HG03097 (cell line): ENCODE results near the gene ME2.
A peak's percentile ranks its signal among the peaks of the same experiment; 100 is the strongest.
"Not testable (repeated sequence)": the region's sequence is repeated elsewhere in the genome, so short reads cannot be mapped to it uniquely, and the experiment has no call there.

Experiments used
- ATAC-seq: cut with Tn5 transposase; IDR thresholded peaks from one replicate; pipeline ENCODE4 v1.9.1; 2021; ENCODE audit not compliant: unreplicated experiment, low FRiP score

ME2 gene

DNA sequence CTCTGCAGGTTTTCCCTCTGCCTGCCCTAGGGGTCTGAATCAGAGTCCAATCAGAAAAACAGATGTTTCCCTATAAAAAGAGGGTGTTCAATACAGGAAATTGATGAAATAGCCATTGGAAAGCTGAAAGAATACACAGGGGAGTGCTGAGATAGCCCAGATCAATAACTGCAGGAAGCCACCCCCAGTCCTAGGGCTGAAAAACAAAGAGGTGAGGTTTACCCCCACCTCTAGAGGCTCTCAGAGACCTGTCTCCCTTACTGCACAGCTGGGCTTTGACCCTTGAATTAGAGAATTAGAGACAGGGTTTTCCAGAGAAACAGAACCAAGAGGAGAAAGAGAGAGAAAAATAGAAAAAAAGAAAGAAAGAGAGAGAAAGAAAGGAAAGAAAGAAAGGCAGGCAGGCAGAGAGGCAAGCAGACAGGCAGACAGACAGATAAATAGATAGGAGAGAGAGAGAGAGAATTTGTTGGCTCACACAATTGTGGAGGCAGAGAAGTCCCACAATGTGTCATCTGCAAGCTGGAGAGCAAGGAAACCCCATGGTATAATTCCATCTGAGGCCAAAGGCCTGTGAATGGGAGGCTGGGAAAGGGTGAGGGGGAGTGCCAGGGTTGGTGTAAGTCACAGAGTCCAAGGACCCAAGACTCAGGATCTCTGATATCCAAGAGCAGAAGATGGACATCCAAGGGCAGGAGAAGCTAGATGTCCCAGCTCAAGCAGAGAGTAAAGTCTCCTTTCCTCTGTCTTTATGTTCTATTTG lies 18.9 kb upstream of the ME2 start:
- ATAC-seq, result no peak

DNA sequence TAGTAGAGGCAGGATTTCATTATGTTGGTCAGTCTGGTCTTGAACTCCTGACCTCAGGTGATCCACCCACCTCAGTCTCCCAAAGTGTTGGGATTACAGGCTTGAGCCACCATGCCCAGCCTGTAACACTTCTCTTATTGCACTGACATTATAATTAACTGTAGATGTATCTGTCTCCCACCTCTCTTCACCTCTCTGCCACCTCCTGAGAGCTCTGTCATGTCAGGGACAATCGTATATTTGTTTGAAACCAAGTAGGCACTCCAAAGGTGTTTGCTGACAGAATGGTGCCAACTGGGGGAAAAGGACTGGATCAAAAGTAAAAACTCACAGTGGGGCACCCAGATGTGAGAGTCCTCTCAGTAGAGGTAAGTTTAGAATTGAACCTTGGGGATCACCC lies 17.3 kb upstream of the ME2 start:
- no peak for ATAC-seq

DNA sequence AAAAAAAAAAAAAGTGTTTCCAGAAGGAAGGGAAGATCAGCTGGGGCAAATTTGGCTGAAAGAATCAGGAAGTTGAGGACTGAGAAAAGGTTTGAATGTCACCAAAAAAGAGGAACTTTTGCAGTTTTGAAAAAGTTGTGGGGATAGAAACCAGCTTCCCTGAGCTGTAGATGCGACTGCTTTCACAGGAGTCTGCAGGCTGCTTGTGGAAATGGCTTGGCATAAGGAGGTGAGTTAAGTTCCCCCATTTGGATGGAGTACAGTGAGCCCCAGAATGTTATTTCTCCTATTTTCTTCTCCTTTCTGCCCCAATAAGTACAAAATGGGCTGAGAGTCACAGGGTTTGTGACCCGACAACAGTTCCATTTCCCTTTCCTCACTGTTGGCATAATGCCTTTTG lies 16.5 kb upstream of the ME2 start:
- ATAC-seq, result no peak

DNA sequence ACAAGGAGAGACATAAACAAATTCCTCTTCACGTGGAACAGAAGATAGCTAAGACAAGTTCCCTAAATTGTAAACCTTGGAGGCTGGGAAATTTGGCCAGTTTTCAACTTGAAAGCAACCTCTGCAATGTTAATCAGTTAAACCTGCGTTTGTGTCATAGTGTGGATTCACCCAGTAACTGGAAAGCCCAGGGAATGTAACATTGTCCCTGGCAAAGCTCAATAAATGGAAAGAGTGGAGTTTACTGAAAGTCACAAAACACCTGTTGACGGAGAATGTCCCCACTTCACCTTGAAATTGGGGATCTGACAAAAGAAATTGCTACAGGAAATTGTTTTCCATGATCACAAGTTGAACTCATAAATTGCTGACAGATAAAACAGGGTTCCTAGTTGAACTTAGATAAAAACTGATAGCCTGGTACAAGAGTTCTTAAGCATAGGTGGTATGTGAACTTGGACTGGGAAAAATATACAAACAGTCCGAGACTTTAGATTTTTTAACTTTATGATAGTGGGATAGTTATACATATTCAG lies 15.0 kb upstream of the ME2 start:
- no peak for ATAC-seq

DNA sequence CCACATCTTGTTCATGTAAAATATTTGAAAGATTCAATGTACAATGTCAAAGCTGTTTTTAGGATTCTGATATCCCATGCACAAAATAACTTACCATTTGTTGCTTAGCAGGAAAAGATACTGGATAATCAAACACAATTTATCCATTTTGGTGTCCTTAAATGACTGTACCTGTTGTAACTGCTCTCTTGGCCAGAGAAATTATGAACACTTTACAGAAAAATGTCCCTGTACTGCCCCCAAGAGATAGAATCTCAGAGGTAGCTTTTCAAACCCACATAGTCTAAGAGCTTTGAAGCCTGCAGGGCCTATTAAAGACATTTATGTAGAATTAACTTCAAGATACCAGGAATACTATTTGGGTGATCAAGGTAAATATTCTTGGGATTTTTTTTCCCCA lies 12.2 kb upstream of the ME2 start:
- no peak for ATAC-seq

DNA sequence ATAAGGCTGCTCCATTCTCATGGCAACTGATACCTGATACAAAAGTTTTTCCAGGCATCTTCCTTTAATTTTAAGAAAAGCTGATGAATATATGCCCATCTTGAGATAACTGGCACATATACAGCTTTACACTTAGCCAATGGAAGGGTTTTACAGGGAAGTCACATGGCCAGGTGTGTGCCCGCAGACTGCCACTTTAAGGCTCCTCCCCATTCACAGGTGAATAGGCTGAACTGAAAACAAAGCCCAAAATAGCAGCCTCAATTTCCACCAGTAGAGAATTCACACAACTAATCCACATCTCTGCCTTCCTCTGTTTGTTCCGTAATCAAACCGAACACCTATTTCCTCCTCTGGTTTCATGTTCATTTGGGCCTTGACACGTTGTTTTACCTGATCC lies 9.8 kb upstream of the ME2 start:
- ATAC-seq, result no peak

DNA sequence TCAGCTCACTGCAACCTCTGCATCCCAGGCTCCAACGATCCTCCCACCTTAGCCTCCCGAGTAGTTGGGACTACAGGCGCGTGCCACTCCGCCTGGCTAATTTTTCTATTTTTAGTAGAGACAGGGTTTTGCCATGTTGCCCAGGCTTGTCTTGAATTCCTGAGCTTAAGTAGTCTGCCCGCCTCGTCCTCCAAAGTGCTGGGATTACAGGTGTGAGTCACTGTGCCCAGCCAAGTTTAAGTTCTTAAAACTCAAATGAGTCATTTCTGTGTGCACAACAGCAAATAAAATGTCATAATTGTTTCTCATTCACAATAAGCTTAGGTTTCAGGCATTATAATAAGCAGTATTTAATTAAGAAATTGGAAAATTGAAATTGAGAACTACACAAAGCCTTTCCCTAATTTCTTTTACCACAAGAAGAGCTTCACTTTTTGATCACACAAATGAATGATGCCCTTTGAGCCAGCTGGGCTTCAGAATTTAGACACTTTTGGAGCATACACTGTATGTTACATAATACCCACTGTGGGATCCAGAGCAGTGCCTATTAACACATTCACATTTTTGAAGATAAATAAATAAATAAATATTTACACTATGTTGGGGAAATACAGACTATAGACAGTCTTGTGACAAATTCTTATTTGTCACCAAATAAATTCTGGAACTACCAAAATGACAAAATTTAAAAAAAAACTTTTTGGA lies 8.6 kb upstream of the ME2 start:
- ATAC-seq, result no peak

DNA sequence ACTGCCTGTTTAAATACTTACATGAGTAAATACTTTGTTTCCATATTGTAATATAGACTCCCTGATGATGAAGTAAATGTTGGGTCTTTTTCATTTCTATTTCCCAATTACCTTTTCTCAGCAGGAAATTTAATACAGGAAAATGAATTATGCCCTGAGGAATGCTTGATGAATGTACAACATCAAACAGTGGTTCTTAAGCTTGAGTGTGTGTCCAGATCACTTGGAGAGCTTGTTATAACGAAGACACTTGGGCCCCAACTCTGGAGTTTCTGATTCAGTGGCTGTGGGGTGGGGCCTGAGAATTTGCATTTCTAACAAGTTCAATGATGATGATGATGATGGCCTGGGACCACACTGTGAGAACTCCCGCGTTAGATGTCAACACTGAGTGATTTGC lies 7.1 kb upstream of the ME2 start:
- no peak for ATAC-seq

DNA sequence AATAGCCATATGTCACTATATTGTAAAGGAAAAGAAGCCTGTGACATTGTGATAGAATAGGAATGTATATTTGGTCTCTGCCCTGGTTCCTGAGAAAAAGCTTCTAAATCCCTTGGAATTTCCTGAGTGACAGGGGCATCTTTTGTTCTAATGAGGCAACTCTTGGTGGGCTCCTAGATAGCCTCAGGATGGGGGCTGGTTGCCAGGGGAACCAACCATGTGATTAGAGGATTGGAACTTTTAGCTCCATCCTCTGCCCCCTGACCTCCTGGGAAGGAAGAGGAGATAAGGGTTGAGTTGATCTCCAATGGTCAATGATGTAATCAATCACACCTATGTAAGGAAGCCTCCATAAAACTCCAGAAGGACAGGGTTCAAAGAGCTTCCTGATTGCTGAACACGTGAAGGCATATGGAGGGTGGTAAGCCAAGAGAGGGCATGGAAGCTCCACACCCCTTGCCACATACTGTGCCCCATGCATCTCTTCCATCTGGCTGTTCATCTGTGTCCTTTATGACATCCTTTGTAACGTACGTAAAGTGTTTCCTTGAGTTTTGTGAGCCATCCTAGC lies 2.9 kb upstream of the ME2 start:
- ATAC-seq, result no peak

DNA sequence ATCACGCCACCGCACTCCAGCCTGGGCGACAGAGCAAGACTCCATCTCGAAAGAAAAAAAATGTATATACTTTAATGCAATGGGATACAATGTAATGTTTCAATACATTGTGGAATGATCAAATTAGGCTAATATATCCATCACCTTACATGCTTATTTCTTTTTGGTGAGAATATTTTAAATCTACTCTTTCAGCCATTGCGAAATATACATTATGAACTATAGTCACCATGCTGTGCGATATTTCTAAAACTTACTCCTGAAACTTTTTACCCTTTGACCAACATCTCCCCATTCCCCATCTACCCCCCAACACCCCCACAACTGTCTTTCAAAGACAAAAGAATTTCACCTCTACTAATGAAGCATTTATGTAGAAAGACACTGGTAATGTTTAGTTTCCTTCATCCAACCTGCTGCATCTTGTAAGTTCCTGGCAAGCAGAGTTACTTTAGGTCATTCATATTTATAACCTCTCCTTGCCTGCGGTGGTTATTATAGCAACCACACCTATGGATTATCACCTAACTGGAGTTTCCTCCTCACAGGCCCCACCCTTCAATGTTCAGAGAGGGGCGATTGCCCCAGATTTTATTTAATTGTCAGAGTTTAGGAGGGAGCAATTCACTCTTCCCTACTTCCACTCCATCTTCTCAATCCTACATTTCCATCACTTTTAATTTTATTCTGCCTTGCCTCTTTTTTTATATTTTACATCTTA lies 1.2 kb upstream of the ME2 start:
- ATAC-seq, result no peak

DNA sequence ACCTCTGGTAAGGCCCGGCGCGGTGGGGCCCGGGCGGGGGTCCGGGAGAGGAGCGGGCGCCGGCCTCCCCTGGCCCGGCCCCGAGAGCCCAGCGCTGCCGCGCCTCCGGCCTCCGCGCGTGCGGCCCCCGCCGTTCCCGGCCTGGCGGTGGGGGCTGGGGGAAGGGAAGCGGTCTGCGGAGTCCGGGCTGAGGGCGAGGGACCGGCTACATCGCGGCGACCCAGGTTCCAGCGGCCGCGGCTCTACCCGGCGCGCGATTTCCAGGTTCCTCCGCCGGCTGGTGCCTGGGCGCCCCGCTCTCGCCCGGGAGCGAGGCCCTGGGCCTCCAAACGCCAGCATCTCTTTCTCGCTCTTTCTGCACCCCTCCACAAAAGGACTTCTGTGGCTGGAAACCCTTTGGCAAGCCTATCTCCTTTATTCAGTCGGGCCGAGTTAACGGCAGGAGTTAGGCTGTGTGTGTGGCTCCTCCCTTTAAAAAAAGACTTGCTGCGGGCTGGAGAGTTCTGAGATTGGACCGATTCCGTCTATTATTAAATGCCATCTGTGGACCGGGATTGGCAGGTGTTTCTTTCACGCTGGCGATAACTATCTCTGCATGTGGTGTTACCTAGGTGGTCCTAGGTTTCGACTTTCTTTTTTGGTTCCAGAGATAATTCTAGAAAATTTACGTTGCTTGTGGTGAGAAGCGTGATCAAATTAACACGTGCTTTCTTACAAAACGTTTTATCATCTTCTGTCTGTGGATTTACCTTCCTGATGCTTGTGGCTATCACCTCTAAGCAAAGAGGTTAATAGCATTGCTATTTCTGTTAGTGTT lies 592 bp downstream of the ME2 start:
- peak; percentile 1 for ATAC-seq

DNA sequence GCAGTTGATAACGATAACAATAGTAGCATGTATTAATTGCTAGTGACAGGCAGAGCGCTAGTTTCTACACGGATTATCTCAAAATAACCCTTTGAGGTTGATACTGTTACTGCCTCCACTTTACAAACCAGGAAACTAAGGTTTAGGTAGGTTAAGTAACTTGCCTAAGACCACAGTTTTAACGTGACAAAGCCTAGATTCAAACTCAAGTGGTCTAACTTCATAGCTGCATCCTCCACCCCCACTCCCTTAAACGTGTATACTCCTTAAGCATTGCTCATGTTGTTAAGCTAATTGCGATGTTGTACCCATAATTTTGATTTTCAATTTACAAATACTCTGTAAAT lies 1.2 kb downstream of the ME2 start:
- ATAC-seq, result no peak

DNA sequence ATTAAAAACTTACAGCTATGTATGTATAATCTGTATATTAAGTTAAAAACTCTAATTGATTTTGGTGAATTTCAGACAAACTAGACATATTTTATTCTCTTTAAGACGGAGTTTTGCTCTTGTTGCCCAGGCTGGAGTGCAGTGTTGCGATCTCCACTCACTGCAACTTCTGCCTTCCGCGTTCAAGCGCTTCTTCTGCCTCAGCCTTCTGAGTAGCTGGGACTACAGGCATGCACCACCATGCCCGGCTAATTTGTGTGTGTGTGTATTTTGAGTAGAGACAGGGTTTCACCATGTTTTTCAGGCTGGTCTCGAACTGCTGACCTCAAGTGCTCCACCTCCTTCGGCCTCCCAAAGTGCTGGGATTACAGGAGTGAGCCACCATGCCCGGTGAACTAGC lies 2.0 kb downstream of the ME2 start:
- ATAC-seq, result not testable (repeated sequence)

DNA sequence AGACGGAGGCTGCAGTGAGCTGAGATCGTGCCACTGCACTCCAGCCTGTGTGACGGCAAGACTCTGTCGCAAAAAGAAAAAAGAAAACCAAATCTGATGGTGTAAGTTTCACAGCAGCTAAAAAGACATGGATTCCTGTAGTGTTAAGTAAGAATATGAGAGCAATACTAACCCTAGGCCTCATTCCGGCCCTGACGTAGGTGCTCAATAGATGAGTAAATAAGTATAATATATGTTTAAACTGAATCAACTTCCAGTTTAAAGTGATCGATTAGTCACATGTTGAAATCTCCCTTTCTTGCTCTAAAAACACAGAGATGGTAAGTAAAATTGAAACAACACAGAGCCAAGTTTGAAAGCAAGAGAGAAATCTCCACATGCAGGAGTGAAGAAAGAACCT lies 8.0 kb downstream of the ME2 start:
- no peak for ATAC-seq

DNA sequence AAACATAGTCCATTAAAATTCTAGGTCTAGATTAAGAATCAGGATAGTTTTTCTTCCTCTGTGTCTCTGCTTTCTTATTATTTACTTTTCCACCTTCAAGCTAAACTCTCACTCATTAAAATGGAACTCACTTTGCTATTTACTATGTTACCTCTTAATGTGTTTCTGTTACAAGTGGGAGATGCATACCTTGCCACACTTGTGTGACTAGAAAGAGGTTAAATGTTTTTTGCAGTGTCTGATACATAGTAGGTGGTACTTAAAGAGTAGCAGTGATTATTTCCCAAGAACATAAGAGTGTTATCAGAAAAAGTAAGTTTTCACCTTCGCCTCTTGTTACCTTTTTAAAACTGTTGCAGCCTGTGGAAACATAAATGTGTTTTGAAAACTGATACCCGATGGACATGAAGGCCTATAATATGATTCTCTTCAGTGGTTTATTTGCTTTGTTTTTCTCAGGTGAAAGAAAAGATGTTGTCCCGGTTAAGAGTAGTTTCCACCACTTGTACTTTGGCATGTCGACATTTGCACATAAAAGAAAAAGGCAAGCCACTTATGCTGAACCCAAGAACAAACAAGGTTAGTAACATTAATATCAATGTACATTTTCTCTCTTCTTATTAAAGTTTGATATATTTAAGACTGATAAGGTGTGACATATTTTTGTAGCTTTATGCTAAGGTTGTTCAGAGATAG lies 16.6 kb downstream of the ME2 start:
- no peak for ATAC-seq

DNA sequence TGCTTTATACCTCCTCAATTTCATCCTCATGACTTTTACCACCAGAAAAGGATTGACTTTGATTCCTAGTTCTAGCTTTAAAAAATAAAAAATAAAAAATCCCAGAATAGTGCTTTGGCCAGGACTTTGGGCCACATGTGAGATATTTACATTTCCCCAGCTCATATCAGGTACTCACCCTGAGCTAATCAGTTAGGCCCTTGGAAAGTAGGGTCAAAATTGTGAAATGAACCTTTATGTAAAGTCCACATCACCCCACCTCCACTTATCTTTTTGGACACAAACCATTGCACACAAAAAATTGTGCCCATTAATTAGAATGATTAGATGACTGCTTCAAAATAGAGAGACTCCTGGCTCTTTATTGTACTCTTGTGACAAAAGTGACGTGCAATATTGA lies 17.2 kb downstream of the ME2 start:
- ATAC-seq, result no peak

DNA sequence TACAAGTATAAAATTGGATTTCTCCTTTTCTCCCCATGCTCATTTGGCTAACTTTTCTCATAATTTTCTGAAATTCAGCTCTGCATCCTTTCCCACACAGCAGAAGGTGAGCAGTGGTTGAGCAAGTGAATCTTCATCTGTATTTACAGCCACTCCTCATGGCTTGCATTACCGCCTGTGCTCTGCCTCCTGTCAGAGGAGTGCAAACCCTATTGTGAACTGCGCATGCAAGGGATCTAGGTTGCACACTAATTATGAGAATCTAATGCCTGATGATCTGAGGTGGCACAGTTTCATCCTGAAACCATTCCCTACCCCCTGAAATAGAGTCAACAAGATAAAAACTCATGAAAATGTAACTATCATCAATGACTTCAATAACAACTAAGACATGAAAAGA lies 20.0 kb downstream of the ME2 start:
- ATAC-seq, result no peak

DNA sequence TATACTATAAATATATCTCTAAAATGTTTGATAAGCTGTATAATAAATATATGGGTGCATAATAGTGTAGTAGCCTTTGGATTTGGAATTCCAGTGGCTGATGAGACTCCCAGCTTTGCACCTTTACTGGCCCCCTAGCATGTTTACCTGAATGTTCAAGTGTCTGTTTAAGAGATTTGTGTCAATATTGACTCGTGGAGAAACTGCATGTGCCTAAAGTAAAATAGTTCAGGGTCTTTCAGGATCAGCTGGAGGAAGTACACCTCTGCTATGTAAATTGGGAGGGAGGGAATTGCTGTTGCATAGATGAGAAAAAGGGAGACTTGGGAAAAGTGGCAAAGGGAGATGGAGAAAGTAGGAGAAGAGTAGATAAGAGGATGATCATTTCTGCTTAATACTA lies 23.9 kb downstream of the ME2 start:
- ATAC-seq, result no peak

DNA sequence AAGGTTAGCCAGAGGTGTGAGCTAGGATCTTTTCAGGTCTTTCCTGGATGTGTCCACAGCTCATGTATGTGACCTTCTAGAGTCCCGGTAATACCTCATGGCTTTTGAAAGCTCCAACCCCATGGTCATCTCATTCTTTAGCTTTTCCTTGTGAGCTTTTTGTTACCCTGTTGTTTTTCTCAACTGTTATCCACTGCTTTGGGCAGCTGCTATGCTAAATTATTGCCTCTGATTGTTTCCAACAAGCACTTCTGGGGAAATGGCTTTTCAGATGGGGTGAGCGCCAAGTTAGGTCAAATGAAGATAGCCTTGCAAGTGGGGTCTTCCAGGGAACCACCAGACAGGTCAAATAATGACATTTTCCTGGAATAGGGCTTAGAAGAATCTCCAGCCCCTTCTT lies 27.9 kb downstream of the ME2 start:
- no peak for ATAC-seq

DNA sequence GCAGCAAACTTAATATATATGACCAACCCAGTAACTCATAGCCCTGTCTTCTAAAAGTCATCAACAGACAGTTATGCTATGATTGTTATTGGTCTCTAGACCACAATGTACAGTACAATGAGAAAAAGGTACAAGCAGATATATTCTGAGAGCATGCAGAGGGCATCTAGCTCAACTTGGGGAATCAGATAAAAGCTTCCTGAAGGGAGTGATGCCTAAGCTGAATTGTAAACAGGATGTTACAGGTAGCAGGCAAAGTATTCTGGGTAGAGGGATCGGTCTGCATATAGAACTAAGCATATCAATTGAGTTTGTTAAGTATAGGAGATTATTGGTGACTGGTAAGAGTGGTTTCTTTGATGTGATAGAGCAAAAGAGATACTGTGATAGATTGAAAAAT lies 30.3 kb downstream of the ME2 start:
- no peak for ATAC-seq
